Measurements from ENCODE around the gene NKX2-1.

Gene NKX2-1

DNA sequence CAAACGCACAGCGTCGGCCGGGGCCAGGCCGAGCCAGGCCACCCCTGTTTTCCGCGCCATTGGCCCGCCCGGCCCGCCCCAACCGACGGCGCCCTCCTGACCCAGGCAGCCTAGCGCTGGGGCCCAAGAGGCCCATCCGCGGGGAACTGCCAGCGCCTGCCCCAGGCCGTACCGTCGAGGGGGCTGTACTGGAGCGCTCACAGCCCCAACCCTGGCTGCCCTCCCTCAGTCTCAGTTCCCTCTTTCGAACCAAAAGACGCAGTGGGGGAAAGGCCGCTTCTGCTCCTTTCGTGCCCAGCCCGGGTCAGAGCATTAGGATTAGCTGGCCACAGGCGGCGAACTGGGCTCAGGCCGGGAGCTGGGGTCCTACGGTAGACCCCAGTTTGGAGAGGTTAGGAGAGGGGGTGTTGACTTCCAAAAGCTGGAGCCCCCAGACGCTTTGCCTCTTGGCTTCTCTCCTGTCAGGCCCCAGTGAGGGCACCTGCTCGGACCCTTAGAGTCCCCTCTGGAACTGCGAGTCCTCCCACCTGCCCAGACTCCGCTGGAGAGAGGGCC, 1.9 kb downstream of the NKX2-1 start:
- H3K9me2 ChIP-seq (replicated peaks; ENCODE audit: control insufficient read depth, low read length) = no peaks in the 10 kb centered on the region
- no peaks in the 10 kb centered on the region for H3F3A ChIP-seq (ENCODE audit: control insufficient read depth, insufficient read depth)
- H3K4me1 ChIP-seq (ENCODE audit: control insufficient read depth, low read length) = no peaks in the 10 kb centered on the region
- H3K9me3 ChIP-seq (ENCODE audit: control insufficient read depth, insufficient read depth, low read length) = no peaks in the 10 kb centered on the region; the same call in 1 of the 2 replicates
- H3K27me3 ChIP-seq (ENCODE audit: control insufficient read depth, low read length) = no peaks in the 10 kb centered on the region
- H4K20me1 ChIP-seq (ENCODE audit: control insufficient read depth, insufficient read depth, low read depth, low read length) = no peaks in the 10 kb centered on the region
- no peaks in the 10 kb centered on the region for H3K36me3 ChIP-seq (ENCODE audit: control insufficient read depth, low read length)
- no peak overlapping the region for H3K27ac ChIP-seq (ENCODE audit: low read depth, low read length)
- H3K4me2 ChIP-seq (ENCODE audit: low read length) = no peak overlapping the region
- no peak overlapping the region for H3K4me3 ChIP-seq (ENCODE audit: low read length)
- TF ChIP-seq EZH2phosphoT487 (IDR thresholded peaks at IDR 0.05; ENCODE audit: borderline replicate concordance, low read length) = no peak
- TF ChIP-seq, protein P1, sequence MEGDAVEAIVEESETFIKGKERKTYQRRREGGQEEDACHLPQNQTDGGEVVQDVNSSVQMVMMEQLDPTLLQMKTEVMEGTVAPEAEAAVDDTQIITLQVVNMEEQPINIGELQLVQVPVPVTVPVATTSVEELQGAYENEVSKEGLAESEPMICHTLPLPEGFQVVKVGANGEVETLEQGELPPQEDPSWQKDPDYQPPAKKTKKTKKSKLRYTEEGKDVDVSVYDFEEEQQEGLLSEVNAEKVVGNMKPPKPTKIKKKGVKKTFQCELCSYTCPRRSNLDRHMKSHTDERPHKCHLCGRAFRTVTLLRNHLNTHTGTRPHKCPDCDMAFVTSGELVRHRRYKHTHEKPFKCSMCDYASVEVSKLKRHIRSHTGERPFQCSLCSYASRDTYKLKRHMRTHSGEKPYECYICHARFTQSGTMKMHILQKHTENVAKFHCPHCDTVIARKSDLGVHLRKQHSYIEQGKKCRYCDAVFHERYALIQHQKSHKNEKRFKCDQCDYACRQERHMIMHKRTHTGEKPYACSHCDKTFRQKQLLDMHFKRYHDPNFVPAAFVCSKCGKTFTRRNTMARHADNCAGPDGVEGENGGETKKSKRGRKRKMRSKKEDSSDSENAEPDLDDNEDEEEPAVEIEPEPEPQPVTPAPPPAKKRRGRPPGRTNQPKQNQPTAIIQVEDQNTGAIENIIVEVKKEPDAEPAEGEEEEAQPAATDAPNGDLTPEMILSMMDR (IDR thresholded peaks at IDR 0.05; ENCODE audit: low read depth, low read length, poor library complexity, severe bottlenecking) = no peak
- H3K79me2 ChIP-seq (ENCODE audit: control insufficient read depth, low read length) = no peaks in the 10 kb centered on the region

DNA sequence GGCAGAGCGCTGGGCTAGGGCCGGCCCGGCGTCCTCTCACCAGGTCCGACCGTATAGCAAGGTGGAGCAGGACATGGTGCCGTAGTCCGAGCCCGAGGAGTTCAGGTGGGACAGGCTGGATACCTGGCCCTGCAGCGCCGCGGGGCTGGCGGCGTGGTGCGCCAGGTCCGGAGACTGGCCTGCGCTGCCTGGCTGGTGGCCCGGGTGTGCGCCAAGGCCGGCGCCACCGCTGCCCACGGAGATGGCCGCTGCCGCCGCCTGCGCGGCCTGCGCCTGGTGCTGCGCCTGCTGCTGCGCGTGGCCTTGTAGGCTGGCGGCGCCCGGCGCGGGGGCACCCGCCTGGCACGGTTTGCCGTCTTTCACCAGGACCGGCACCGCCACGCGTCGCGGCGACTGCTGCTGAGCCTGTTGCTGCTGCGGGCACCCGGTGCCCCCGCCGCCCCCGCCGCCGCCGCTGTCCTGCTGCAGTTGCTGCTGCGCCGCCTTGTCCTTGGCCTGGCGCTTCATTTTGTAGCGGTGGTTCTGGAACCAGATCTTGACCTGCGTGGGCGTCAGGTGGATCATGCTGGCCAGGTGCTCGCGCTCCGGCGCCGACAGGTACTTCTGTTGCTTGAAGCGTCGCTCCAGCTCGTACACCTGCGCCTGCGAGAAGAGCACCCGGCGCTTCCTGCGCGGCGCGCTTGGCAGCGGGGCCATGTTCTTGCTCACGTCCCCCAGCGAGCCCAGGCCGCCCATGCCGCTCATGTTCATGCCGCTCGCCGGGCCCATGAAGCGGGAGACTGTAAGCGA, 2.6 kb downstream of the NKX2-1 start:
- H3K36me3 ChIP-seq (ENCODE audit: control insufficient read depth, low read length) = no peaks in the 10 kb centered on the region
- no peak overlapping the region for H3K4me2 ChIP-seq (ENCODE audit: low read length)
- no peaks in the 10 kb centered on the region for H4K20me1 ChIP-seq (ENCODE audit: control insufficient read depth, insufficient read depth, low read depth, low read length)
- H3K27ac ChIP-seq (ENCODE audit: low read depth, low read length) = no peak overlapping the region
- no peaks in the 10 kb centered on the region for H3F3A ChIP-seq (ENCODE audit: control insufficient read depth, insufficient read depth)
- H3K4me1 ChIP-seq (ENCODE audit: control insufficient read depth, low read length) = no peaks in the 10 kb centered on the region
- H3K4me3 ChIP-seq (ENCODE audit: low read length) = no peak overlapping the region
- TF ChIP-seq, protein P1 (IDR thresholded peaks at IDR 0.05; ENCODE audit: low read depth, low read length, poor library complexity, severe bottlenecking) = no peak
- TF ChIP-seq EZH2phosphoT487 (IDR thresholded peaks at IDR 0.05; ENCODE audit: borderline replicate concordance, low read length) = no peak
- no peaks in the 10 kb centered on the region for H3K9me2 ChIP-seq (replicated peaks; ENCODE audit: control insufficient read depth, low read length)
- no peaks in the 10 kb centered on the region for H3K27me3 ChIP-seq (ENCODE audit: control insufficient read depth, low read length)
- no peaks in the 10 kb centered on the region for H3K79me2 ChIP-seq (ENCODE audit: control insufficient read depth, low read length)
- H3K9me3 ChIP-seq (ENCODE audit: control insufficient read depth, insufficient read depth, low read length) = no peaks in the 10 kb centered on the region; the same call in 1 of the 2 replicates

DNA sequence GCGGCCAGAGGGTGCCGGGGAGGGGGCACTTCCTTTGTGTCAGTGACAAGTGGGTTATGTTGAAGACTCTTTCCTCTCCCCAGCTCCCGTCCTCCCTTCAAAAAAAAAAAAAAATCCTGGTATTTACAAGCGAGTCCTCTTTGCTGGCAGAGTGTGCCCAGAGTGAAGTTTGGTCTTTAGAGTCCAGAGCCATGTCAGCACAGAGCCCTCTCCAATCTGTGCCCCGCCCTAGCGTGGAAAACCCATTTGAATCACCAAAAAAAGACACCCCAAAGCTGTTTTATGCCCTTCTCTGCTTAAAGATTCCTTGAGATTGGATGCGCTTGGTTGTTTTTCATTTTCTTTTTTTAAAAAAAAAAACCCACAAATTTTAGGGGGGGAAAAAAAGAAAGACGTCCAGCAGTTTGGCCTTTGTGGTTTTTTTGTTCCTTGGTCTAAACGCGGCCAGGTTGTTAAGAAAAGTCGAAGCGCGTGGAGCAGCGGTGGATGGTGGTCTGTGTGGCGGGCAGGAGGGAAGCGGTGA, 3.3 kb downstream of the NKX2-1 start:
- Histone ChIP-seq H3K4me3 (ENCODE audit: low read length) (no peak overlapping the region), H3K27ac (ENCODE audit: low read depth, low read length) (no peak overlapping the region), H3K4me2 (ENCODE audit: low read length) (no peak overlapping the region), H3K79me2 (ENCODE audit: control insufficient read depth, low read length) (no peaks in the 10 kb centered on the region), H4K20me1 (ENCODE audit: control insufficient read depth, insufficient read depth, low read depth, low read length) (no peaks in the 10 kb centered on the region), H3K9me3 (ENCODE audit: control insufficient read depth, insufficient read depth, low read length) (no peaks in the 10 kb centered on the region; the same call in 1 of the 2 replicates), H3K27me3 (ENCODE audit: control insufficient read depth, low read length) (no peaks in the 10 kb centered on the region), H3K9me2 (replicated peaks; ENCODE audit: control insufficient read depth, low read length) (no peaks in the 10 kb centered on the region), H3K36me3 (ENCODE audit: control insufficient read depth, low read length) (no peaks in the 10 kb centered on the region), H3K4me1 (ENCODE audit: control insufficient read depth, low read length) (no peaks in the 10 kb centered on the region), H3F3A (ENCODE audit: control insufficient read depth, insufficient read depth) (no peaks in the 10 kb centered on the region)
- no peak for TF ChIP-seq EZH2phosphoT487 (IDR thresholded peaks at IDR 0.05; ENCODE audit: borderline replicate concordance, low read length)
- TF ChIP-seq, protein P1 (IDR thresholded peaks at IDR 0.05; ENCODE audit: low read depth, low read length, poor library complexity, severe bottlenecking) = no peak
